ENCODE results near the gene DLX3. TPM values are rescaled to one million over a fixed set of nuclear protein-coding genes. Genes with fewer than 3 reads are reported as not detected.

DLX3 gene
- total RNA-seq, 1 experiment from 2014 or later: 1.2 TPM

DNA sequence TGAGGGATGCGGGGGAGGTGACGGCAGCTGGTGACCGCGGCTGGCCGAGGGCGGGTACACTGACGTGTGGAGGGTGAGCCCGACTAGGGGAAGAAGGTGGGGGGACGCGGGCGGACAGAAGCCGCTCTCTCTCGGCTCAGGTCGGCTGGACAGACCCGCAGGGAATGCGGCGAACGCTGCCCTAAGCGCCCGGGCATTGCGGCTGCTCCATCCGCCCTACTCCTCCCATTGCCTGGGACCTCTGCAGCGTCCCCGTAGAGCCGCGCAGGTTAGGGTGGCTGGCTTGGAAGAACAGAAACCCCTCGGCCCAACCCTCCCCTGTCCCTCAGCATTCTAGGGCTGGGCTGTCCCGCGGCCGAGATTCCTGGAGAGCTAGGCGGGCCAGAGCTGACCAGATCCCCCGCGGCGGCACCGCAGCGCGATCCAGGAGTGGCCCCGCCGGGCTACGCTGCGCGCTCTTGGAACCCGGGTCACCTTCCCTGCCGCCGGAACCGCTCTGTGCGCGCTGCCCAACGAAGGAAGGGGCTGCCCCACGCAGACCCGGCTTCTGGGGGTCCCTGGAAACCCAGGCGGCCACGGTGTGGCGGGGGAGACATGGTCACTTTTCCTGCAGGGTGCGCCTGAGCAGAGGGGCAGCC is 23.1 kb downstream of the DLX3 start:
- POLR2A ChIA-PET (ENCODE audit: unreplicated experiment): no interaction called here
- CTCF ChIA-PET: no interaction called here
- no peaks in the 10 kb centered on the region for H3K9me3 ChIP-seq (ENCODE audit: insufficient read depth, low read depth)
- no peak for TF ChIP-seq EZH2 (IDR thresholded peaks at IDR 0.05; ENCODE audit: low read depth)
- TF ChIP-seq, protein P1, sequence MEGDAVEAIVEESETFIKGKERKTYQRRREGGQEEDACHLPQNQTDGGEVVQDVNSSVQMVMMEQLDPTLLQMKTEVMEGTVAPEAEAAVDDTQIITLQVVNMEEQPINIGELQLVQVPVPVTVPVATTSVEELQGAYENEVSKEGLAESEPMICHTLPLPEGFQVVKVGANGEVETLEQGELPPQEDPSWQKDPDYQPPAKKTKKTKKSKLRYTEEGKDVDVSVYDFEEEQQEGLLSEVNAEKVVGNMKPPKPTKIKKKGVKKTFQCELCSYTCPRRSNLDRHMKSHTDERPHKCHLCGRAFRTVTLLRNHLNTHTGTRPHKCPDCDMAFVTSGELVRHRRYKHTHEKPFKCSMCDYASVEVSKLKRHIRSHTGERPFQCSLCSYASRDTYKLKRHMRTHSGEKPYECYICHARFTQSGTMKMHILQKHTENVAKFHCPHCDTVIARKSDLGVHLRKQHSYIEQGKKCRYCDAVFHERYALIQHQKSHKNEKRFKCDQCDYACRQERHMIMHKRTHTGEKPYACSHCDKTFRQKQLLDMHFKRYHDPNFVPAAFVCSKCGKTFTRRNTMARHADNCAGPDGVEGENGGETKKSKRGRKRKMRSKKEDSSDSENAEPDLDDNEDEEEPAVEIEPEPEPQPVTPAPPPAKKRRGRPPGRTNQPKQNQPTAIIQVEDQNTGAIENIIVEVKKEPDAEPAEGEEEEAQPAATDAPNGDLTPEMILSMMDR (conservative IDR thresholded peaks at IDR 0.05): no peak
- H3K27ac ChIP-seq: no peak overlapping the region
- H3K4me1 ChIP-seq (replicated peaks; ENCODE audit: insufficient read depth): peaks cover 15% of the 10 kb centered on the region
- intact Hi-C loops (cut with micrococcal nuclease; ENCODE audit: unreplicated experiment): no loop called here
- H3K9me2 ChIP-seq (ENCODE audit: insufficient read depth): no peaks in the 10 kb centered on the region
- H4K20me1 ChIP-seq (ENCODE audit: insufficient read depth): no peaks in the 10 kb centered on the region
- no peak for DNase-seq
- peaks cover 40% of the 10 kb centered on the region for H3K27me3 ChIP-seq (ENCODE audit: insufficient read depth, low read depth)
- H3K79me2 ChIP-seq (ENCODE audit: low read depth): no peaks in the 10 kb centered on the region
- peaks cover 29% of the 10 kb centered on the region for H3F3A ChIP-seq (ENCODE audit: insufficient read depth, low read depth)
- no peak overlapping the region for H3K4me2 ChIP-seq
- H3K4me3 ChIP-seq: no peak overlapping the region
- H2AFZ ChIP-seq: no peak overlapping the region
- BruUV-seq (replicated peaks): no TSS peak
- H3K36me3 ChIP-seq (ENCODE audit: low read depth): no peaks in the 10 kb centered on the region

GRCh38 chr17:49971199-49971847 is 23.7 kb downstream of the DLX3 start:
- H3K9me3 ChIP-seq (ENCODE audit: insufficient read depth, low read depth): no peaks in the 10 kb centered on the region
- TF ChIP-seq, protein P1 (conservative IDR thresholded peaks at IDR 0.05): no peak
- no peak for TF ChIP-seq EZH2 (IDR thresholded peaks at IDR 0.05; ENCODE audit: low read depth)
- no TSS peak for BruUV-seq (replicated peaks)
- H3K79me2 ChIP-seq (ENCODE audit: low read depth): no peaks in the 10 kb centered on the region
- H3K27me3 ChIP-seq (ENCODE audit: insufficient read depth, low read depth): peaks cover 46% of the 10 kb centered on the region
- no peaks in the 10 kb centered on the region for H4K20me1 ChIP-seq (ENCODE audit: insufficient read depth)
- no peak overlapping the region for H3K27ac ChIP-seq
- DNase-seq: no peak
- ChIA-PET POLR2A (ENCODE audit: unreplicated experiment) (interaction anchor here (0.6 kb wide), 1 partner anchor 266 kb away, joined by 6 read pairs; no protein-coding TSS in a partner anchor), CTCF (interaction anchor here (0.7 kb wide), 1 partner anchor 22 kb away, joined by 3 read pairs; no protein-coding TSS in a partner anchor)
- H3K36me3 ChIP-seq (ENCODE audit: low read depth): no peaks in the 10 kb centered on the region
- no peaks in the 10 kb centered on the region for H3K9me2 ChIP-seq (ENCODE audit: insufficient read depth)
- H2AFZ ChIP-seq: no peak overlapping the region
- peaks cover 12% of the 10 kb centered on the region for H3K4me1 ChIP-seq (replicated peaks; ENCODE audit: insufficient read depth)
- H3F3A ChIP-seq (ENCODE audit: insufficient read depth, low read depth): peaks cover 32% of the 10 kb centered on the region
- no peak overlapping the region for H3K4me2 ChIP-seq
- intact Hi-C loops (cut with micrococcal nuclease; ENCODE audit: unreplicated experiment): no loop called here
- no peak overlapping the region for H3K4me3 ChIP-seq

- POLR2A ChIA-PET (ENCODE audit: unreplicated experiment): interaction anchor here (0.6 kb wide), 1 partner anchor 265 kb away, joined by 6 read pairs; no protein-coding TSS in a partner anchor
- Histone ChIP-seq H3K79me2 (ENCODE audit: low read depth) (no peaks in the 10 kb centered on the region), H3K4me3 (no peak overlapping the region), H3K27ac (no peak overlapping the region), H3K36me3 (ENCODE audit: low read depth) (no peaks in the 10 kb centered on the region), H3K27me3 (ENCODE audit: insufficient read depth, low read depth) (peaks cover 54% of the 10 kb centered on the region), H3K9me2 (ENCODE audit: insufficient read depth) (no peaks in the 10 kb centered on the region), H4K20me1 (ENCODE audit: insufficient read depth) (no peaks in the 10 kb centered on the region), H2AFZ (no peak overlapping the region), H3K4me2 (no peak overlapping the region), H3K9me3 (ENCODE audit: insufficient read depth, low read depth) (no peaks in the 10 kb centered on the region), H3F3A (ENCODE audit: insufficient read depth, low read depth) (peaks cover 32% of the 10 kb centered on the region), H3K4me1 (replicated peaks; ENCODE audit: insufficient read depth) (peaks cover 5% of the 10 kb centered on the region; the same call in 1 of the 2 replicates)
- no peak for TF ChIP-seq EZH2 (IDR thresholded peaks at IDR 0.05; ENCODE audit: low read depth)
- TF ChIP-seq, protein P1 (conservative IDR thresholded peaks at IDR 0.05): no peak
- no peak for DNase-seq
- no TSS peak for BruUV-seq (replicated peaks)
- intact Hi-C loops (cut with micrococcal nuclease; ENCODE audit: unreplicated experiment): no loop called here
- CTCF ChIA-PET: no interaction called here
Observed at GRCh38 chr17:49970498-49970897, 24.5 kb downstream of the DLX3 start.

All from PC-9 (cell line).